MM.1S (cell line): ENCODE measurements around the gene NR1H2.

ENCODE experiments used
- DNase-seq: peaks from one replicate; pipeline ENCODE4 v3.0.0-alpha.2; 2015
- H2AFZ ChIP-seq: fragments of 300-600 bp; sonication (generic); 2 replicates; pipeline ENCODE4 v1.6.0; 2016; ENCODE audit warnings: antibody characterized with exemption, low read length
- H3F3A ChIP-seq: fragments of 300-600 bp; sonication (generic); 2 replicates; pipeline ENCODE4 v1.6.1; 2016; ENCODE audit warnings: mild to moderate bottlenecking, antibody characterized with exemption, low read length, moderate library complexity, mixed read lengths; ENCODE audit not compliant: insufficient read depth
- H3K27ac ChIP-seq: fragments of 300-600 bp; sonication (generic); 2 replicates; pipeline ENCODE4 v1.5.1; 2016; ENCODE audit warnings: mild to moderate bottlenecking, low read length
- H3K27me3 ChIP-seq: fragments of 300-600 bp; sonication (generic); replicated peaks from 2 replicates; pipeline ENCODE4 v1.6.0; 2016; ENCODE audit warnings: low read length; ENCODE audit not compliant: insufficient read depth
- H3K36me3 ChIP-seq: fragments of 300-600 bp; sonication (generic); replicated peaks from 2 replicates; pipeline ENCODE4 v1.6.1; 2016; ENCODE audit warnings: mild to moderate bottlenecking, low read length, mixed read lengths; ENCODE audit not compliant: insufficient read depth
- H3K4me1 ChIP-seq: fragments of 300-600 bp; sonication (generic); 2 replicates; pipeline ENCODE4 v1.6.1; 2016; ENCODE audit warnings: low read length, mixed read lengths
- H3K4me2 ChIP-seq: fragments of 300-600 bp; sonication (generic); 2 replicates; pipeline ENCODE4 v1.6.0; 2016; ENCODE audit warnings: low read depth, low read length
- H3K4me3 ChIP-seq: fragments of 300-600 bp; sonication (generic); 2 replicates; pipeline ENCODE4 v1.5.1; 2016; ENCODE audit warnings: low read length, mixed read lengths
- H3K79me2 ChIP-seq: fragments of 300-600 bp; sonication (generic); 2 replicates; pipeline ENCODE4 v1.6.1; 2016; ENCODE audit warnings: mixed run types, low read length, mixed read lengths
- H3K9ac ChIP-seq: fragments of 300-600 bp; sonication (generic); 2 replicates; pipeline ENCODE4 v1.6.1; 2016; ENCODE audit warnings: low read length, mixed read lengths
- H3K9me2 ChIP-seq: fragments of 300-600 bp; sonication (generic); replicated peaks from 2 replicates; pipeline ENCODE4 v1.6.1; 2016; ENCODE audit warnings: mild to moderate bottlenecking, low read length, mixed read lengths; ENCODE audit not compliant: insufficient read depth
- H3K9me3 ChIP-seq: fragments of 300-600 bp; sonication (generic); replicated peaks from 2 replicates; pipeline ENCODE4 v1.6.1; 2016; ENCODE audit warnings: mild to moderate bottlenecking, low read length, mixed read lengths; ENCODE audit not compliant: insufficient read depth
- H4K20me1 ChIP-seq: fragments of 300-600 bp; sonication (generic); 2 replicates; pipeline ENCODE4 v1.6.1; 2016; ENCODE audit warnings: mild to moderate bottlenecking, low read length, moderate library complexity, mixed read lengths; ENCODE audit not compliant: insufficient read depth
- EZH2 ChIP-seq: fragments of 300-600 bp; sonication (generic); optimal IDR thresholded peaks from 2 replicates; pipeline ENCODE3; 2017; ENCODE audit warnings: low read depth, mild to moderate bottlenecking, antibody characterized with exemption, low read length, mixed read lengths
- EZH2phosphoT487 ChIP-seq: fragments of 300-600 bp; sonication (generic); IDR thresholded peaks from 2 replicates; pipeline ENCODE4 v1.6.1; 2018; ENCODE audit warnings: antibody characterized with exemption, low read length
- TF ChIP-seq, protein P1 (sequence below): fragments of 300-600 bp; sonication (generic); IDR thresholded peaks from 2 replicates; pipeline ENCODE4 v1.5.1; 2016; ENCODE audit warnings: antibody characterized with exemption, low read length, mixed read lengths

The NR1H2 gene

DNA sequence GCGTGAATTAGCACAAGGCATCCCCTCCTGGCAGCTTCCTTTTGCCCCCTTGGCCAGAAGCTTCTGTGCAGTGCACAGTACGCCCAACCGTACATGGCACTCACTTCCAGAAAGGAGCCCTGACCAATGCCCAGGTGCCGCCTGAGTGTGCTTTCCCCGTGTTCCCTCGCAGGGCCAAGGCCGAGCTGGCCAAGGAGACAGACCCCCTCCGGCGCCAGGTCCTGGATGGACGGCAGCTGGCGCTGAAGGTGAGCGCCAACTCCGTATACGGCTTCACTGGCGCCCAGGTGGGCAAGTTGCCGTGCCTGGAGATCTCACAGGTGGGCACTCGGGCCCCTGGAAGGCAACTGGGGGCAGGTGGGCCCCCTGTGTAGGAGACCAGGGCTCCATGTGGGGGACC, 33.1 kb downstream of the NR1H2 start:
- Histone ChIP-seq H2AFZ (no peak overlapping the region), H3K36me3 (no peaks in the 10 kb centered on the region), H3K4me1 (no peaks in the 10 kb centered on the region), H3K79me2 (no peaks in the 10 kb centered on the region), H3K9me2 (no peaks in the 10 kb centered on the region), H3K4me2 (no peak overlapping the region), H4K20me1 (no peaks in the 10 kb centered on the region), H3K9ac (no peak overlapping the region), H3K27me3 (no peaks in the 10 kb centered on the region), H3K4me3 (no peak overlapping the region), H3K9me3 (no peaks in the 10 kb centered on the region), H3F3A (no peaks in the 10 kb centered on the region; the same call in 1 of the 2 replicates), H3K27ac (no peak overlapping the region)
- TF ChIP-seq EZH2 (no peak), EZH2phosphoT487 (no peak)
- TF ChIP-seq, protein P1, sequence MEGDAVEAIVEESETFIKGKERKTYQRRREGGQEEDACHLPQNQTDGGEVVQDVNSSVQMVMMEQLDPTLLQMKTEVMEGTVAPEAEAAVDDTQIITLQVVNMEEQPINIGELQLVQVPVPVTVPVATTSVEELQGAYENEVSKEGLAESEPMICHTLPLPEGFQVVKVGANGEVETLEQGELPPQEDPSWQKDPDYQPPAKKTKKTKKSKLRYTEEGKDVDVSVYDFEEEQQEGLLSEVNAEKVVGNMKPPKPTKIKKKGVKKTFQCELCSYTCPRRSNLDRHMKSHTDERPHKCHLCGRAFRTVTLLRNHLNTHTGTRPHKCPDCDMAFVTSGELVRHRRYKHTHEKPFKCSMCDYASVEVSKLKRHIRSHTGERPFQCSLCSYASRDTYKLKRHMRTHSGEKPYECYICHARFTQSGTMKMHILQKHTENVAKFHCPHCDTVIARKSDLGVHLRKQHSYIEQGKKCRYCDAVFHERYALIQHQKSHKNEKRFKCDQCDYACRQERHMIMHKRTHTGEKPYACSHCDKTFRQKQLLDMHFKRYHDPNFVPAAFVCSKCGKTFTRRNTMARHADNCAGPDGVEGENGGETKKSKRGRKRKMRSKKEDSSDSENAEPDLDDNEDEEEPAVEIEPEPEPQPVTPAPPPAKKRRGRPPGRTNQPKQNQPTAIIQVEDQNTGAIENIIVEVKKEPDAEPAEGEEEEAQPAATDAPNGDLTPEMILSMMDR = no peak
- no peak for DNase-seq

DNA sequence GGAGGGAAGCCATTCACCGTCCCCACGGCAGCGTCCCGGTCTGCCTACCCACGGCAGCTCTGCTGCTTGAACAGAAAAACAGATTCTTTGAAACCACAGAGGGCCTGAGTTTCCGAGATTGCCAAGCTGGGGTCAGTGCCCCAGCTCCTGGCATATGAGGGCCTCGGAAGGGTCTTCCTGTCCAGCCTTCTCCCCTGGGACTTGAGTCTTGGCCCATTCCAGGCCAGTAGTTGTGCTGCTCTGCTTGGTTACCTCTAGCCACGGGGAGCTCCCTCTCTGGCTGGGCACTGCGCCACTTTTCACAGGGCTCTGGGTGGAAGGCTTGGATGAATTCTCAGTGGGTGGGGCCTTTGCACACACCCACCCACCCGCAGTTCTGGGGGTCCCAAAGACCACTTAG, 33.9 kb downstream of the NR1H2 start:
- no peaks in the 10 kb centered on the region for H3K9me2 ChIP-seq
- no peak overlapping the region for H3K4me2 ChIP-seq
- H3K27ac ChIP-seq = no peak overlapping the region
- no peak overlapping the region for H3K9ac ChIP-seq
- no peaks in the 10 kb centered on the region; the same call in 1 of the 2 replicates for H3F3A ChIP-seq
- H3K9me3 ChIP-seq = no peaks in the 10 kb centered on the region
- H3K4me3 ChIP-seq = no peak overlapping the region
- no peaks in the 10 kb centered on the region for H3K27me3 ChIP-seq
- H3K36me3 ChIP-seq = no peaks in the 10 kb centered on the region
- no peak overlapping the region for H2AFZ ChIP-seq
- H3K4me1 ChIP-seq = peaks cover 2% of the 10 kb centered on the region
- no peaks in the 10 kb centered on the region for H3K79me2 ChIP-seq
- DNase-seq = no peak
- no peaks in the 10 kb centered on the region for H4K20me1 ChIP-seq
- no peak for TF ChIP-seq EZH2phosphoT487
- TF ChIP-seq, protein P1 = no peak
- TF ChIP-seq EZH2 = no peak

DNA sequence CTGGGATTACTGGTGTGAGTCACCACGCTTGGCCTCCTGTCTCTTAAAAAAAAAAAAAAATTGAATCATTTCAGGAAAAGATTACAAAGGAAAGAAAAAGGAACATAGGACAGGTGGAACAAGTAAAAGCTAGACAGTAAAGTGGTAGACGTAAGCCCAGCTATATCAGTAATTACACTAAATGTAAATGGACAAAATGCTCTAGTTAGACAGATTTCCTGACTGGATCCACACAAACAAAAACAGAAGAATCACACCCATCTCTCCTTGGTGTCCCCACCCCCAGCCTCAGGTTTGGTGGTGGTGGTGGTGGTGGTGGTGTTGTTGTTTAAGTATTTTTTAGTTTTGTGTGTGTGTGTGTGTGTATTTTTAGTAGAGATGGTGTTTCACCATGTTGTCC, 36.2 kb downstream of the NR1H2 start:
- no peak overlapping the region for H3K27ac ChIP-seq
- TF ChIP-seq, protein P1 = no peak
- TF ChIP-seq EZH2 (no peak), EZH2phosphoT487 (no peak)
- DNase-seq = no peak

More for the DNA sequence above, 36.2 kb downstream of the NR1H2 start:
- Histone ChIP-seq H3K36me3 (no peaks in the 10 kb centered on the region), H3K27me3 (no peaks in the 10 kb centered on the region), H4K20me1 (no peaks in the 10 kb centered on the region), H3K9me2 (no peaks in the 10 kb centered on the region), H3K9ac (no peak overlapping the region), H3K79me2 (no peaks in the 10 kb centered on the region), H3K4me2 (no peak overlapping the region), H2AFZ (no peak overlapping the region), H3K4me1 (peaks cover 9% of the 10 kb centered on the region), H3K9me3 (no peaks in the 10 kb centered on the region), H3F3A (no peaks in the 10 kb centered on the region; the same call in 1 of the 2 replicates), H3K4me3 (no peak overlapping the region)
